Measurements from ENCODE around the gene DCDC2B.

DNA sequence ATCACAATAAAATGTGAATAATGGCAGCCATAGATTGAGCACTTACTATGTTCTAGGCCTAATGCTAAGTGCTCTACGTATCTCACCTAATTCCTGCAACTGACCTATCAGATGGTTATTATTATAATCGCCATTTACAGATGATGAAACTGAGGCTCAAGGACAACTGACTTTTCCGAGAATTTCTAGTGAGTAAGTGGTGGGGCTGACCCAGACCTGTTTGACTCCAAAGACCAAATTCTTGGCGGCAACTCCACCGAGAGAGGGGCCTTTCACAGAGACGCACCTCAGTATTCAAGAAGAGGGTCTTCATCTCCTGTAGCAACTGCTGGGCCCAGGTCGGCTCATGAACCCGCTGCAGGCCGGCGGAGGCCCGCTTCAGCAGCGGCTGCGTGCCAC, 12.7 kb downstream of the DCDC2B start:
- TF ChIP-seq ZNF175 (CRISPR knock-in tag; IDR thresholded peaks at IDR 0.05; ENCODE audit: low read depth): no peak
- no peak for TF ChIP-seq JUN (IDR thresholded peaks at IDR 0.05; ENCODE audit: borderline replicate concordance, low read depth, low read length)
- TF ChIP-seq JUN (CRISPR knock-in tag; IDR thresholded peaks at IDR 0.05; ENCODE audit: borderline replicate concordance): no peak
- TF ChIP-seq CEBPB (tag; IDR thresholded peaks at IDR 0.05): no peak
- no peak for TF ChIP-seq ZNF133 (CRISPR knock-in tag; IDR thresholded peaks at IDR 0.05)
- no peak for TF ChIP-seq ZNF224 (CRISPR knock-in tag; IDR thresholded peaks at IDR 0.05)
- TF ChIP-seq CEBPG (CRISPR knock-in tag; IDR thresholded peaks at IDR 0.05): peak; percentile 60
- peak in 1 of 2 experiments; percentile 71; a peak in 1 of 4 replicates for TF ChIP-seq CEBPG (tag; conservative IDR thresholded peaks at IDR 0.05 in 1 of 2, IDR thresholded peaks at IDR 0.05 in 1 of 2)
- TF ChIP-seq, protein P1, sequence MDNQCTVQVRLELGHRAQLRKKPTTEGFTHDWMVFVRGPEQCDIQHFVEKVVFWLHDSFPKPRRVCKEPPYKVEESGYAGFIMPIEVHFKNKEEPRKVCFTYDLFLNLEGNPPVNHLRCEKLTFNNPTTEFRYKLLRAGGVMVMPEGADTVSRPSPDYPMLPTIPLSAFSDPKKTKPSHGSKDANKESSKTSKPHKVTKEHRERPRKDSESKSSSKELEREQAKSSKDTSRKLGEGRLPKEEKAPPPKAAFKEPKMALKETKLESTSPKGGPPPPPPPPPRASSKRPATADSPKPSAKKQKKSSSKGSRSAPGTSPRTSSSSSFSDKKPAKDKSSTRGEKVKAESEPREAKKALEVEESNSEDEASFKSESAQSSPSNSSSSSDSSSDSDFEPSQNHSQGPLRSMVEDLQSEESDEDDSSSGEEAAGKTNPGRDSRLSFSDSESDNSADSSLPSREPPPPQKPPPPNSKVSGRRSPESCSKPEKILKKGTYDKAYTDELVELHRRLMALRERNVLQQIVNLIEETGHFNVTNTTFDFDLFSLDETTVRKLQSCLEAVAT (IDR thresholded peaks at IDR 0.05): no peak
- no peak for TF ChIP-seq CTCF (IDR thresholded peaks at IDR 0.05 in 2 of 3, conservative IDR thresholded peaks at IDR 0.05 in 1 of 3; ENCODE audit: insufficient read depth in 2 of 3, low read depth in 1 of 3, low read length in 3 of 3)
- no peak for TF ChIP-seq SIX5 (IDR thresholded peaks at IDR 0.05; ENCODE audit: borderline replicate concordance in 1 of 2, insufficient read depth in 1 of 2, low read depth in 1 of 2, low read length in 2 of 2)
- TF ChIP-seq HMGXB4 (CRISPR knock-in tag; IDR thresholded peaks at IDR 0.05): no peak
- TF ChIP-seq POLR2A (conservative IDR thresholded peaks at IDR 0.05): no peak
- no peak for TF ChIP-seq FOXP1 (CRISPR knock-in tag; IDR thresholded peaks at IDR 0.05)
- no peak for TF ChIP-seq NR2F6 (CRISPR knock-in tag; IDR thresholded peaks at IDR 0.05)

Measured in K562 (cell line).